NCI-H2227 treated with DMSO at 0.1 percent for 48 hours (cell line): ENCODE results near the gene MAVS.
"Not testable (repeated sequence)": the region's sequence is repeated elsewhere in the genome, so short reads cannot be mapped to it uniquely, and the experiment has no call there.

Experiments
- DNase-seq: peaks from one replicate; lab custom pipeline; 2025; lab: John Stamatoyannopoulos, UW

The MAVS gene

GRCh38 chr20:3854462-3854871 is 7.8 kb downstream of the MAVS start:
- DNase-seq = no peak

- DNase-seq = no peak
Observed at GRCh38 chr20:3857405-3857804, 10.8 kb downstream of the MAVS start.

- no peak for DNase-seq
Observed at GRCh38 chr20:3858689-3859088, 12.1 kb downstream of the MAVS start.

GRCh38 chr20:3861191-3861590 is 14.6 kb downstream of the MAVS start:
- no peak for DNase-seq

GRCh38 chr20:3862333-3862732 is 15.7 kb downstream of the MAVS start:
- no peak for DNase-seq

GRCh38 chr20:3863317-3863716 is 16.7 kb downstream of the MAVS start:
- no peak for DNase-seq

GRCh38 chr20:3864518-3864917 is 17.9 kb downstream of the MAVS start:
- DNase-seq = no peak

DNA sequence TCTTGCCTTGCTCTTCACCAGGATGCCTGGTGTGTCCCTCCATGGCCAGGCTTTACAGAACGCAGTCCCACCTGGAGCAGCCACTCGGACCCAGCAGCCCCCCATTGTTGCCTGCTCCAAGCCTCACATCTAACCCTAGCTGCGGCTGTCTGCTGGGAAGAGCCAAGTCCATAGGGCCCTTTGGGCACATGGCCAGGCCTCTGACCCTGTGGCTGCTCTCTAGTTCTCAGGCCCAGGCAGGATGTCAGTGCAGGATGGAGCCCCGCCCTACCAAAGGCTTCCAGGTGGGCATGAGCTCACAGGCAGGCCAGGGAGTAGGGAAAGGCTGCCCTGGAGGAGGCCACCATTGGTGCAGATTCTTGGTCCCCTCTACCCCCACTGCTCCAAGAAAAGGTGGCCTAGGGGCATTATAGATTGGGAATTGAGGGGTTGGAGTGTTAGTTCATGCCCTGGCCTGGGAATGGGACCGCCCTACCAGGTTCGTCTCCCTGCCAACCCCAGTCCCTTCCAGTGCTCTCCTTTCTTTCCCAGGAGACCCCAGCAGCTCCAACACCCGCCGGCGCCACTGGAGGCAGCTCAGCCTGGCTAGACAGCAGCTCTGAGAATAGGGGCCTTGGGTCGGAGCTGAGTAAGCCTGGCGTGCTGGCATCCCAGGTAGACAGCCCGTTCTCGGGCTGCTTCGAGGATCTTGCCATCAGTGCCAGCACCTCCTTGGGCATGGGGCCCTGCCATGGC is 18.7 kb downstream of the MAVS start:
- DNase-seq = no peak

- DNase-seq = no peak
Observed at GRCh38 chr20:3865887-3866407, 19.3 kb downstream of the MAVS start.

DNA sequence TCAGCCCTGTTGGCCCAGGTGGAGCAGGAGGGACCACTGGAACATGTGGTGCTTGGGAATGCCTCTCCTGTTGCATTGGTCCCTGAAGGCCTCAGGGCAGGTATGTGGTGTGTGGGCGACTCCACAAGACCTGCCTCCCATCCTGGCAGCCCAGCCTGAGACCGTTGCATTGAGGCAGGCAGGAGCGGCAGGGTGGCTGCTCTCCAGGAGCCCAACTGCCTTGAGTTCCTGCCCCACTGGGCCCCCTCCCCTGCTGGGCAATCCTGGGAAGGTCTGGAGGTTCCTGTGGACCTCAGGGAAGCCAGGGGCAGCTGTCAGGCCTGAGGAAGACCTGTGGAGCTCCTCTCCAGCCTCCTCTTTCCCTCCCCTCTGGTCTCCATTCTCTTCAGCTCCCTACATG is 19.8 kb downstream of the MAVS start:
- no peak for DNase-seq

- no peak for DNase-seq
Observed at GRCh38 chr20:3867802-3868201, 21.2 kb downstream of the MAVS start.

- no peak for DNase-seq
Observed at GRCh38 chr20:3869839-3870634, 23.4 kb downstream of the MAVS start.

DNA sequence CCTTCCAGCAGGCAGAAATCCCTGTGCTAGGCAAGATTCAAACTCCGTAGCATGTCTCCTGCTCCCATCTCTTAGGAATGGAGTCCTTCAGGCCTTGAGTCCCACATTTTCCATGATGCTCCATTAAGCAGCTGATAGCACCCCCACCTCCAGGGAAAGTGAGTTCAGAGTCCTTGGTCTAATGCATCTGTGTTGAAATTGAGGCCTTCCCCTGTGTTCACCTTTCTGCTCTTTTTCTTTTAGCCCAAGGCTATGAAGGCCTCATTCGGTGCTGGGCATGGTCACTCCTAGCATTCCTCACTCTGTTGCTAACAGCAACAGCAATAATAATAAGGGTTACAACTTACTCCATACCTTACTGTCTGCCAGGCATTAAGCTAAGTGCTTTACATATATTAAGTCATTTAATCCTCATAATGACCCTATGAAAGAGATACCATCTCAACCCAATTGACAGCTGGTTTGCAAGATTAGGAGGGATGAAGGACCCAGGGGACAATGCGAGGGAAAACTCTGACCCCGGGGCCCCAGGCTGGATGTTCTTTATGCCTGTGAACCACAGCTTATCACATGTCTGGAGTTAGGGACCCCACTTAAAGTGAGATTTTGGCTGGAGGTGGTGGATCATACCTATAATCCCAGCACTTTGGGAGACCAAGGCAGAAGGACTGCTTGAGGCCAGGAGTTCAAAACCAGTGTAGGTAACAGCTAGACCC is 25.1 kb downstream of the MAVS start:
- DNase-seq = no peak

DNA sequence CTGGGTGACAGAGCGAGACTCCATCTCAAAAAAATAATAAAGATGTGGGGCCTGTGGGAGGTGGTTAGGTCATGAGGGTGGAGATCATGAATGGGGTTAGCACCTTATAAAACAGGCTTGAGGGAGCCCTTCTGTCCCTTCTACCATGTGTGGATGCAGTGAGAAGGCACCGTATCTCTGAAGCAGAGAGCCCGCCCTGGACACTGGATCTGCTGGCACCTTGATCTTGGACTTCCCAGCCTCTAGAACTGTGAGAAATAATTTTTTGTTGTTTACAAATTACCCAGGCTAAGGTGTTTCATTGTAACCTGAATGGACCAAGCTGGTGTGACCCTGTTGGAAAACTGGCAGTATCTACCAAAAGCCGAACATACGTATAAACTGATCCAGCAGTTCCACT is 26.9 kb downstream of the MAVS start:
- DNase-seq = no peak

- no peak for DNase-seq
Observed at GRCh38 chr20:3874194-3874844, 27.7 kb downstream of the MAVS start.

GRCh38 chr20:3875378-3875974 is 28.8 kb downstream of the MAVS start:
- DNase-seq = peak; percentile 94

- peak; percentile 94 for DNase-seq
Observed at GRCh38 chr20:3876000-3876399, 29.4 kb downstream of the MAVS start.

GRCh38 chr20:3876676-3877075 is 30.0 kb downstream of the MAVS start:
- DNase-seq = peak; percentile 85

GRCh38 chr20:3878921-3879274 is 32.3 kb downstream of the MAVS start:
- not testable (repeated sequence) for DNase-seq

GRCh38 chr20:3885715-3886114 is 39.1 kb downstream of the MAVS start:
- no peak for DNase-seq

GRCh38 chr20:3887876-3888620 is 41.4 kb downstream of the MAVS start:
- DNase-seq = peak; percentile 60
